Measurements from ENCODE around the gene ZNF618. TPM values are rescaled to one million over a fixed set of nuclear protein-coding genes. Genes with fewer than 3 reads are reported as not detected.

ZNF618 gene
- total RNA-seq, 1 experiment from 2014 or later, result 1.8 TPM

- Histone ChIP-seq H3K4me1 (ENCODE audit: control insufficient read depth, insufficient read depth, low read length) (no peaks in the 10 kb centered on the region), H3K36me3 (ENCODE audit: control insufficient read depth, insufficient read depth, low read length) (no peaks in the 10 kb centered on the region), H3K27me3 (ENCODE audit: control insufficient read depth, insufficient read depth, low read length) (no peaks in the 10 kb centered on the region), H3K27ac (ENCODE audit: low read length) (no peak overlapping the region), H3K9me3 (ENCODE audit: control insufficient read depth, insufficient read depth, low read depth, low read length) (no peaks in the 10 kb centered on the region), H3K4me3 (ENCODE audit: low read depth in 2 of 2, low read length in 2 of 2) (no peak overlapping the region)
- DNase-seq (ENCODE audit: low read depth, low spot score) (no peak), ATAC-seq (no peak)
- intact Hi-C loops (cut with micrococcal nuclease; ENCODE audit: unreplicated experiment) (no loop called here), in situ Hi-C loops (cut with HindIII; ENCODE audit: low pct_unique_long_range_greater_than_20kb, low sequenced_read_pairs) (no loop called here)
- TF ChIP-seq CTCF (IDR thresholded peaks at IDR 0.05) (no peak), REST (IDR thresholded peaks at IDR 0.05; ENCODE audit: insufficient read depth in 1 of 2, low read depth in 2 of 2, low read length in 1 of 2) (no peak), POLR2AphosphoS5 (IDR thresholded peaks at IDR 0.05; ENCODE audit: low read depth, low read length) (no peak), SIN3A (IDR thresholded peaks at IDR 0.05; ENCODE audit: borderline replicate concordance, insufficient read depth, low read depth, low read length) (no peak), TCF7L2 (IDR thresholded peaks at IDR 0.05; ENCODE audit: low read depth, low read length) (no peak)
- CTCF ChIA-PET, result no interaction called here
- POLR2A ChIA-PET, result no interaction called here
- BruUV-seq (replicated peaks), result no TSS peak
Observed at GRCh38 chr9:113957821-113958341, 81.8 kb downstream of the ZNF618 start.

- intact Hi-C loops (cut with micrococcal nuclease; ENCODE audit: unreplicated experiment), result no loop called here
- no TSS peak for BruUV-seq (replicated peaks)
- DNase-seq (ENCODE audit: low read depth, low spot score) (no peak), ATAC-seq (no peak)
- Histone ChIP-seq H3K9me3 (ENCODE audit: control insufficient read depth, insufficient read depth, low read depth, low read length) (no peaks in the 10 kb centered on the region), H3K36me3 (ENCODE audit: control insufficient read depth, insufficient read depth, low read length) (no peaks in the 10 kb centered on the region), H3K4me3 (ENCODE audit: low read depth in 2 of 2, low read length in 2 of 2) (no peak overlapping the region), H3K27me3 (ENCODE audit: control insufficient read depth, insufficient read depth, low read length) (no peaks in the 10 kb centered on the region), H3K27ac (ENCODE audit: low read length) (no peak overlapping the region), H3K4me1 (ENCODE audit: control insufficient read depth, insufficient read depth, low read length) (no peaks in the 10 kb centered on the region)
- in situ Hi-C loops (cut with HindIII; ENCODE audit: low pct_unique_long_range_greater_than_20kb, low sequenced_read_pairs), result no loop called here
- ChIA-PET POLR2A (no interaction called here), CTCF (no interaction called here)
- TF ChIP-seq CTCF (IDR thresholded peaks at IDR 0.05) (no peak), SIN3A (IDR thresholded peaks at IDR 0.05; ENCODE audit: borderline replicate concordance, insufficient read depth, low read depth, low read length) (no peak), REST (IDR thresholded peaks at IDR 0.05; ENCODE audit: insufficient read depth in 1 of 2, low read depth in 2 of 2, low read length in 1 of 2) (no peak), POLR2AphosphoS5 (IDR thresholded peaks at IDR 0.05; ENCODE audit: low read depth, low read length) (no peak), TCF7L2 (IDR thresholded peaks at IDR 0.05; ENCODE audit: low read depth, low read length) (no peak)
Observed at GRCh38 chr9:113958556-113958955, 82.4 kb downstream of the ZNF618 start.

Measured in Panc1 (cell line).